ENCODE measurements around the gene NKPD1.

Gene NKPD1

DNA sequence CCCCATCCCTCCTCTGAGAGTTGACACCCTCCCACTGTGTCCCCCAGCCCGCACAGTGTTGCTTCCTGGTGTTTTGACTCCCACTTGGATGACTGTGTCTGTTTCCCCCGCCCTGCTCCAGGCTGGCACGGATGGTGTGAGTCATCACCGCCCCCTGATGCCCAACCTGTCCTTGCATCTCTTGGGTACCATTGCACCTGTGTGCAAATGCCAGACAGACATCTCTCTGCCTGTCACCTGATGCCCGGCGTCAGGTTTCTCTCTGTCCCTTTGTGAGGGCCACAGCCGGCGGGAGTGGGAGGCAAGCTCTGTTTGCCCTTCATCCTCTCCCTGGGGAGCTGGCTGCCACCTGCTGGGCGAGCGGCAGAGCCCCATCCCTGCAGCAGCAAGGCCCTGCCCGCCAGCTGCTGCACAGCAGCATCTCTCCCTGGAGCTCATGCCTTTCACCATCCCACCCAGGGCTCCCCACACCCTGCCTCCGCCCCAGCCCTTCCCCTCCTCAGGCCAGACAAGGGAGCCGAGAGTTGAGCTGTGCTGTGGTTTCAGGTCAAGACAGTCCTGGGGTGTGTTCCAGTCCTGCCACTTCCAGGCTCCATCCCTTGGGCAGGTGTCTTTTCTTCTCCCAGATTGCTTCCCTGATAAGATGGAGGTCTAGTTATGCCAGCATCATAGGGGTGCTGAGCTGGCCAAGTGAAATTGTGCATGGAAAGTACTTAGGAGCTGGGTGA, 29.7 kb downstream of the NKPD1 start:
- no peak; the same call in 1 of the 2 replicates for TF ChIP-seq GATA2 (IDR thresholded peaks at IDR 0.05; ENCODE audit: low read depth, low read length)
- no peak for TF ChIP-seq GATA3 (IDR thresholded peaks at IDR 0.05; ENCODE audit: low read depth, low read length)

DNA sequence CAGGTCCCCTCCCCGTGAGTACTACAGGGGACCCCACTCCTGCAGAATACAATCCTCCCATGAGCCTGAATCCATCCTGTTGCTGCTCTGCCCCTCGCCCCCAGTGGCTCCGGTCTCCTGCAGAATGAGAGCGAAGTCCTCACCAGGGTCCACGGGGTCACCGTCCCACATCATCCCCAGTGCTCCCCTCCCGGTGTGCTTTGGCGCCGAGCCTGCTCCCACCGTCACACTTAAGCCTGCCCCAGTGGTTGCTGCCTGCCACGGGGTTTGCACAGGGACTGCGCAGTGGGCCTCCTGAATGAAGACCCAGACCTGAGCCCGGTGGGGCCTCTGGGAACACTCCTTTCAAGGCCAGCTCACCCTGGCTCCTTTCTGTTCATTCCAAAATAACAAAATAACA, 30.5 kb downstream of the NKPD1 start:
- TF ChIP-seq GATA2 (IDR thresholded peaks at IDR 0.05; ENCODE audit: low read depth, low read length) (no peak), GATA3 (IDR thresholded peaks at IDR 0.05; ENCODE audit: low read depth, low read length) (no peak)

GRCh38 chr19:45128806-45129205, 32.0 kb downstream of the NKPD1 start:
- no peak for TF ChIP-seq GATA2 (IDR thresholded peaks at IDR 0.05; ENCODE audit: low read depth, low read length)
- no peak for TF ChIP-seq GATA3 (IDR thresholded peaks at IDR 0.05; ENCODE audit: low read depth, low read length)

DNA sequence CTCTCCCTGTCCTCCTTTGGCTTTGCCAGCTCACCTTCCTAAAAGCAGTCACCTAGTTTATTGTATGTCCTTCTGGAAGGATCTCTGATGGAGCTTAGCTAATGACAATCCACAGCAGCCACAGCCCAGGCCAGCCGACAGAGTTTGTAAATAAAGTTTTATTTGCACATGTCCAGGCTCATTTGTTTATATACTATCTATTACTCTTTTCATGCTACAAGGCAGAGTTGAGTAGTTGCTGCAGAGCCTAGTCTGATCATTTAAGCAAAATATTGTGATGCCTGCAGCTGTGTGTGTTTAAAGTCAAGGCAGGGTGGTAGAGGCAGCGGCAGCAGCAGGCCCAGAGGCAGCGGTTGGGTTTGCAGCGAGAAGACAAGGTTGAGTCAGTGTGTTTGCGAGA, 32.6 kb downstream of the NKPD1 start:
- TF ChIP-seq GATA3 (IDR thresholded peaks at IDR 0.05; ENCODE audit: low read depth, low read length), result no peak
- no peak for TF ChIP-seq GATA2 (IDR thresholded peaks at IDR 0.05; ENCODE audit: low read depth, low read length)

DNA sequence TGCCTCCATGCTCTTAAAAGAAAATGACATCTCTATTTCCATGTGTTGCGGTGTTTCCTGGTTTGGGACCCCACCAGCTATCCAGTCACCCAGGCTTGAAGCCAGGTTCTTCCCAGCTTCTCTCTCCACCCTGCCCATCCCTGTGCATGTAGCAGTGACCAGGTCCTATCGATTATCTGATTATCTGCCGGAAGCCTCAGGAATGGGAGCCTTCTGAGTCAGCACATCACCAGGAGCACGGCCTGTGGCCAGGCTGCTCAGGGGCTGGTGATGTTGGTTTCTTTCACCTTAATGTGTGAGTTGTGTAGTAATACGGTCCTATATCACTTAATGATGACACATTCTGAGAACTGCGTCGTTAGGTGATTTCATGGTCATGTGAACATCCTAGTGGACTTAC, 34.1 kb downstream of the NKPD1 start:
- no peak for TF ChIP-seq GATA2 (IDR thresholded peaks at IDR 0.05; ENCODE audit: low read depth, low read length)
- TF ChIP-seq GATA3 (IDR thresholded peaks at IDR 0.05; ENCODE audit: low read depth, low read length), result no peak

GRCh38 chr19:45125975-45126493, 34.7 kb downstream of the NKPD1 start:
- TF ChIP-seq GATA2 (IDR thresholded peaks at IDR 0.05; ENCODE audit: low read depth, low read length), result no peak

DNA sequence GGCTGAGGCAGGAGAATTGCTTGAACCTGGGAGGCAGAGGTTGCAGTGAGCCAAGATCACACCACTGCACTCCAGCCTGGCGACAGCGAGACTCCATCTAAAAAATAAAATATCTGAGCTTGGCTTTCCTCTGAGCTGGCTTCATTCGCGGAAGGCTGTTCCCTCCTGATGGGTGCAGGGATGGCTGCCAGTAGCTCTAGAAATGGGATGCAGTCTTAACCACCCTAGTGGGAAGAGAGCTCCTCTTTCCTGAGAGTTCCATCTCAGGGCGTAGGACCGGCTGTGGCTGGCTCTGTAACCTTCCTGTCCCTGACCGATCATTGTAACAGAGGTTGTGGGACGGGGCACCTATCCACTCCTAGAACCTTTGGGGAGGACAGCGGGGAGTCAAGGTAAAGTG, 35.4 kb downstream of the NKPD1 start:
- no peak for TF ChIP-seq GATA3 (IDR thresholded peaks at IDR 0.05; ENCODE audit: low read depth, low read length)
- no peak for TF ChIP-seq GATA2 (IDR thresholded peaks at IDR 0.05; ENCODE audit: low read depth, low read length)

- TF ChIP-seq GATA2 (IDR thresholded peaks at IDR 0.05; ENCODE audit: low read depth, low read length), result no peak
- no peak for TF ChIP-seq GATA3 (IDR thresholded peaks at IDR 0.05; ENCODE audit: low read depth, low read length)
Measured at GRCh38 chr19:45124021-45124420, 36.8 kb downstream of the NKPD1 start.

GRCh38 chr19:45123440-45123850, 37.3 kb downstream of the NKPD1 start:
- TF ChIP-seq GATA2 (IDR thresholded peaks at IDR 0.05; ENCODE audit: low read depth, low read length) (no peak), GATA3 (IDR thresholded peaks at IDR 0.05; ENCODE audit: low read depth, low read length) (no peak)

DNA sequence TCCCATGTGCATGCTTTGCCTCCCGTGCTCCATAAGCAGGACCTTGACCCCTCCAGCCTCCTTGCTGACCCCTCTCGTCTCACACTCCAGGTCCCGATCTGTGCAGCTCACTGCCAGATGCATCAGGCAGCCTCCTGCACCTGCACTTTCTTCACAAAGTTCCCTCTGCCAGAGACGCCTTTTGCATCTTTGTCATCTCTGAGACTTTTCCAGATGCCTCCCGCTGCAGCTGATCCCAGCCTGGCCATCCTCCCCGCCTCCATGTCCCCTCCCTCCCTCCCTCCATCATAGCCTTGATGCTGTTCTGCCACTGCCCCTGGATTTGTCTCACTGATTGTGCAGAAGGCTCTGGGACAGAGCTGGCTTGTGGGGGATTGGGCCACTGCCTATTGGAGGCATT, 38.0 kb downstream of the NKPD1 start:
- no peak for TF ChIP-seq GATA3 (IDR thresholded peaks at IDR 0.05; ENCODE audit: low read depth, low read length)
- TF ChIP-seq GATA2 (IDR thresholded peaks at IDR 0.05; ENCODE audit: low read depth, low read length), result no peak

GRCh38 chr19:45121827-45122345, 38.9 kb downstream of the NKPD1 start:
- TF ChIP-seq GATA2 (IDR thresholded peaks at IDR 0.05; ENCODE audit: low read depth, low read length) (no peak), GATA3 (IDR thresholded peaks at IDR 0.05; ENCODE audit: low read depth, low read length) (no peak)

DNA sequence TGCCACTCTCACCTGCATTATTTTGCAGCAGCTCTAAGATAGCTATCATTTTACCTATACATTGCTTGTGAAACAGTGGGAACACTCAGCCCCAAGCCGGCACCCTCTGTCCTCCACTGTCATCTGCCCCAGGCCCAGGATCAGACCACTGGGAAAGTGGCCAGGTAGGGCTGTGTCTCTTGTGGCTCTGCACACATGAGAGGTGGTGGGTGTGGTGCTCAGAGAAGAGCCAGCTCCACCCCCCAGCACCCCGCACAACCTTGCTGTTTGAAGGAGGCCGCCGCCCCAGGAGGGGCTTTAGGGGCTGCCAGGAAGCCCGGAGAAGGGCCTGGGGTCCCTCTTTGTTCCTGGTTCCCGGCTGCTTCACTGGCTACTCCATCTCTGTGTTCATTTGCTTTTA, 41.2 kb downstream of the NKPD1 start:
- TF ChIP-seq GATA3 (IDR thresholded peaks at IDR 0.05; ENCODE audit: low read depth, low read length), result no peak
- no peak for TF ChIP-seq GATA2 (IDR thresholded peaks at IDR 0.05; ENCODE audit: low read depth, low read length)

DNA sequence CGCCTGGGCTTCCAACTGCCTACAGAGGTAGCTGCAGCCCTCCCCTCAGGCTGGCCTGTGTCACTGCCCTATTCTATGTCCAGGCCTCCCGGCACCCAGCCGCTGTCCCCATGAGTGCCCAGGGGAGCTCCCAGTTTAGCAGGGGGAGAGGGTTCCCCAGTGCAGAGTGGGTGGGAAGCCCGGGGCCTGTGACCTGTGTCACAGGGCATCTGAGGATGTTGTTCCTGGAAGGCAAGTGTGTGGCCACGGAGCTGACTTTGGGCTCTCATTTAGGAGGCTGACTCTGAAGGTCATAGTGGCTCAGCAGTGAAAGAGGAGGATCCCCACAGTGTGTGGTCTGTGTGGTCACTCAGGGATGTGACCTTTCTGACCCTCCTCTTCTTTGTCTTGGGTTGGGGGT, 42.7 kb downstream of the NKPD1 start:
- TF ChIP-seq GATA3 (IDR thresholded peaks at IDR 0.05; ENCODE audit: low read depth, low read length), result no peak
- TF ChIP-seq GATA2 (IDR thresholded peaks at IDR 0.05; ENCODE audit: low read depth, low read length), result no peak

DNA sequence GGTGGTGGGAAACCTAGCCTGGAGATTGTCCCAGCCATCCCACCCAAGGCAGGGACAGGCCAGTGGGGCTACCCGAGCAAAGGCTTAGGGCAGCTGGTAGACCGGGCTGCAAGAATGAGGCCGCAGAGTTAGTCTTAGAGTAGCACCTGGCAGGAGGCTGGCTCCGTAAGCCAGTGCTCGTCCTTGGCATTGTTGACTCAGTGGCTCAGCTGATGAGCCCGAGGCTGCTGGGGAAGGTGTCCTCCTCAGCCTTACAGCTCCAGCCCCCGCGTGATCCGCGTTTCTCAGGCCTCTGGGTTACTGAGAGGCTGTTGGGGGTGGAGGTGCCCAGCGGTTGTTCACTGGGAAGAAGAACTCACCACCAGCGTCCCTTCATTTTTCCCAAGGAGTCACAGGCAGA, 43.1 kb downstream of the NKPD1 start:
- TF ChIP-seq GATA3 (IDR thresholded peaks at IDR 0.05; ENCODE audit: low read depth, low read length) (no peak), GATA2 (IDR thresholded peaks at IDR 0.05; ENCODE audit: low read depth, low read length) (no peak)

GRCh38 chr19:45117167-45117594, 43.6 kb downstream of the NKPD1 start:
- TF ChIP-seq GATA2 (IDR thresholded peaks at IDR 0.05; ENCODE audit: low read depth, low read length) (no peak), GATA3 (IDR thresholded peaks at IDR 0.05; ENCODE audit: low read depth, low read length) (no peak)
